Esophagus squamous epithelium (tissue), 5 donors: ENCODE data around the gene SLC35A2. TPM values are rescaled to one million over a fixed set of nuclear protein-coding genes. Genes with fewer than 3 reads are reported as not detected.
"Not testable (repeated sequence)": the region's sequence is repeated elsewhere in the genome, so short reads cannot be mapped to it uniquely, and the experiment has no call there.

Experiments
- DNase-seq: peaks from one replicate; lab custom pipeline; 2025; lab: John Stamatoyannopoulos, UW
- H3K27ac ChIP-seq, 4 donors: fragments of 200-600 bp; sonication (generic); one replicate each; pipeline ENCODE4 v1.5.1; 2016 to 2019; ENCODE audit warnings: mild to moderate bottlenecking in 1 of 4
- H3K27me3 ChIP-seq, 4 donors: fragments of 200-600 bp; sonication (generic); 1 replicate in 3 of 4; 2 replicates in 1 of 4; pipeline versions ENCODE4 v1.5.1 to v1.6.0; 2017 to 2021; ENCODE audit warnings: antibody characterized with exemption in 1 of 4
- H3K36me3 ChIP-seq, 3 donors: fragments of 200-600 bp; sonication (generic); one replicate each; pipeline ENCODE4 v1.5.1; 2016 to 2019
- H3K4me1 ChIP-seq, 3 donors: fragments of 200-600 bp; sonication (generic); one replicate each; pipeline ENCODE4 v1.5.1; 2017 to 2019
- H3K4me3 ChIP-seq, 4 donors: fragments of 200-600 bp; sonication (generic); 1 replicate in 3 of 4; 2 replicates in 1 of 4; pipeline ENCODE4 v1.5.1; 2016 to 2019; ENCODE audit warnings: mild to moderate bottlenecking in 2 of 4, moderate library complexity in 1 of 4
- H3K9me3 ChIP-seq, 3 donors: fragments of 200-600 bp; sonication (generic); one replicate each; pipeline ENCODE4 v1.5.1; 2016 to 2019
- CTCF ChIP-seq, 6 experiments: fragments of 450-650 bp in 4 of 6; fragments of 200-600 bp in 2 of 6; sonication (generic) in 2 of 6; IDR thresholded peaks; one replicate each; pipeline ENCODE4 v1.5.1; 2016 to 2019; ENCODE audit warnings: antibody characterized with exemption in 6 of 6, mild to moderate bottlenecking in 4 of 6, moderate library complexity in 4 of 6
- POLR2A ChIP-seq, 4 donors: fragments of 450-650 bp; IDR thresholded peaks; one replicate each; pipeline ENCODE4 v1.6.1; 2017; ENCODE audit warnings: antibody characterized with exemption in 4 of 4, mild to moderate bottlenecking in 4 of 4, moderate library complexity in 3 of 4
- WGBS, 2 donors: methylation state at CpG; one replicate each; pipeline ENCODE4 v1.1.5; 2018; 5-methylcytosine and 5-hydroxymethylcytosine counted together
- intact Hi-C: fragments of 100-400 bp; cut with DNase I; formaldehyde crosslinking; loops from one replicate; pipeline ENCODE4 v1.15.0; 2022
- total RNA-seq, 4 donors: library from RNA; depleted of rRNA; stranded (reverse); fragments of >200 nt; gene quantifications; one replicate each; pipeline ENCODE4 v1.1.0, GENCODE V29; 2016
- donor health status: DM: yes; HTN: yes; CAD: no.

Gene SLC35A2
- total RNA-seq, 4 donors from 2014 or later: 13.7 to 28.9 (median 21.0) TPM

GRCh38 chrX:48891402-48892288, 19.8 kb downstream of the SLC35A2 start:
- Histone ChIP-seq H3K4me1 (peaks cover 4 to 29% (median 6%) of the 10 kb centered on the region in 3 donors), H3K4me3 (peak overlapping the region; percentile 49 to 80 (median 59)), H3K36me3 (peaks cover 0 to 29% (median 0%) of the 10 kb centered on the region in 3 donors), H3K27ac (peak overlapping the region; percentile 69 to 88 (median 80)), H3K27me3 (no peaks in the 10 kb centered on the region), H3K9me3 (no peaks in the 10 kb centered on the region)
- 0 to 49% methylated on average over 8 to 25 of the region's 68 CpGs for WGBS, 2 donors
- TF ChIP-seq POLR2A (IDR thresholded peaks at IDR 0.05) (peak in 1 of 4 donors; percentile 52), CTCF (IDR thresholded peaks at IDR 0.05) (peak; percentile 31 to 62 (median 46))
- peak; percentile 45 for DNase-seq
- intact Hi-C loops: no loop called here

- peaks cover 0 to 23% (median 4%) of the 10 kb centered on the region in 3 donors for H3K4me1 ChIP-seq
- no peak for DNase-seq
- H3K36me3 ChIP-seq: peaks cover 0 to 29% (median 0%) of the 10 kb centered on the region in 3 donors
- intact Hi-C loops: no loop called here
- TF ChIP-seq CTCF (IDR thresholded peaks at IDR 0.05) (no peak), POLR2A (IDR thresholded peaks at IDR 0.05) (no peak)
- H3K4me3 ChIP-seq: peak overlapping the region; percentile 49 to 80 (median 59)
- peak overlapping the region; percentile 69 to 88 (median 80) for H3K27ac ChIP-seq
- WGBS, 2 donors: 0 to 30% methylated on average over 5 to 8 of the region's 35 CpGs
- no peaks in the 10 kb centered on the region for H3K9me3 ChIP-seq
- no peaks in the 10 kb centered on the region for H3K27me3 ChIP-seq
These were observed 20.5 kb downstream of the SLC35A2 start for GRCh38 chrX:48890934-48891401.

GRCh38 chrX:48890296-48890925, 21.0 kb downstream of the SLC35A2 start:
- TF ChIP-seq CTCF (IDR thresholded peaks at IDR 0.05) (no peak), POLR2A (IDR thresholded peaks at IDR 0.05) (no peak)
- H3K27me3 ChIP-seq: no peaks in the 10 kb centered on the region
- WGBS, 2 donors: 17 to 64% methylated on average over 14 to 15 of the region's 15 CpGs
- DNase-seq: no peak
- H3K9me3 ChIP-seq: no peaks in the 10 kb centered on the region
- peaks cover 0 to 18% (median 4%) of the 10 kb centered on the region in 3 donors for H3K4me1 ChIP-seq
- peak overlapping the region; percentile 49 to 80 (median 59) for H3K4me3 ChIP-seq
- H3K36me3 ChIP-seq: peaks cover 0 to 27% (median 0%) of the 10 kb centered on the region in 3 donors
- H3K27ac ChIP-seq: peak overlapping the region; percentile 21 to 86 (median 71)
- intact Hi-C loops: no loop called here

- H3K4me1 ChIP-seq, H3K27me3 ChIP-seq, H3K27ac ChIP-seq, H3K36me3 ChIP-seq, H3K4me3 ChIP-seq, intact Hi-C loops, DNase-seq, H3K9me3 ChIP-seq: not testable (repeated sequence)
- WGBS, 2 donors: 70 to 73% methylated on average over 3 to 5 of the region's 5 CpGs
These were observed 24.9 kb downstream of the SLC35A2 start for GRCh38 chrX:48886586-48886985.

GRCh38 chrX:48883729-48884128, 27.7 kb downstream of the SLC35A2 start:
- Histone ChIP-seq H3K27ac (no peak overlapping the region), H3K9me3 (no peaks in the 10 kb centered on the region), H3K27me3 (no peaks in the 10 kb centered on the region), H3K4me1 (no peaks in the 10 kb centered on the region), H3K36me3 (no peaks in the 10 kb centered on the region), H3K4me3 (no peak overlapping the region)
- intact Hi-C loops: no loop called here
- no peak for DNase-seq
- no peak for TF ChIP-seq CTCF (IDR thresholded peaks at IDR 0.05)
- no peak for TF ChIP-seq POLR2A (IDR thresholded peaks at IDR 0.05)
- 77 to 80% methylated on average over 9 to 10 of the region's 10 CpGs for WGBS, 2 donors

GRCh38 chrX:48876944-48877343, 34.5 kb downstream of the SLC35A2 start:
- H3K27ac ChIP-seq, H3K4me3 ChIP-seq, H3K9me3 ChIP-seq, H3K36me3 ChIP-seq, intact Hi-C loops, DNase-seq, H3K4me1 ChIP-seq, H3K27me3 ChIP-seq: not testable (repeated sequence)
- WGBS, 2 donors: 43 to 60% methylated on average over 3 to 4 of the region's 4 CpGs

GRCh38 chrX:48872017-48872416, 39.4 kb downstream of the SLC35A2 start:
- H3K27me3 ChIP-seq, H3K27ac ChIP-seq, H3K4me1 ChIP-seq, H3K4me3 ChIP-seq, H3K9me3 ChIP-seq, intact Hi-C loops, H3K36me3 ChIP-seq, DNase-seq: not testable (repeated sequence)
- WGBS, 2 donors: 50 to 68% methylated on average over 1 to 2 of the region's 2 CpGs
